Heart left ventricle (tissue), 16 donors: ENCODE results near the gene IFNA14. TPM values are rescaled to one million over a fixed set of nuclear protein-coding genes. Genes with fewer than 3 reads are reported as not detected.
A peak's percentile ranks its signal among the peaks of the same experiment; 100 is the strongest.
"Not testable (repeated sequence)": the region's sequence is repeated elsewhere in the genome, so short reads cannot be mapped to it uniquely, and the experiment has no call there.

Source experiments
- ATAC-seq, 4 donors: fragments of 200-7000 bp; cut with Tn5 transposase; one replicate each; pipeline ENCODE4 v1.9.1; 2020 to 2022; ENCODE audit warnings: moderate library complexity in 4 of 4, mild to moderate bottlenecking in 3 of 4, moderate number of reproducible peaks in 1 of 4
- DNase-seq, 5 donors: peaks; one replicate each; pipeline ENCODE4 v3.0.0-alpha.2; 2020
- H3K27ac ChIP-seq, 12 donors: fragments of 200-600 bp; sonication (generic) in 4 of 12; one replicate each; pipeline versions ENCODE4 v1.5.0 to v1.8.0; 2016 to 2022; ENCODE audit warnings: mild to moderate bottlenecking in 2 of 12
- H3K27me3 ChIP-seq, 9 donors: fragments of 200-600 bp; sonication (generic) in 2 of 9; one replicate each; pipeline versions ENCODE4 v1.5.1 to v1.8.0; 2016 to 2022; ENCODE audit warnings: mild to moderate bottlenecking in 3 of 9
- H3K36me3 ChIP-seq, 9 donors: fragments of 200-600 bp; sonication (generic) in 2 of 9; one replicate each; pipeline versions ENCODE4 v1.5.0 to v1.8.0; 2018 to 2022; ENCODE audit warnings: mild to moderate bottlenecking in 2 of 9
- H3K4me1 ChIP-seq, 12 donors: fragments of 200-600 bp; sonication (generic) in 4 of 12; one replicate each; pipeline versions ENCODE4 v1.5.0 to v1.8.0; 2016 to 2022; ENCODE audit warnings: mild to moderate bottlenecking in 3 of 12
- H3K4me3 ChIP-seq, 12 donors: fragments of 200-600 bp; sonication (generic) in 4 of 12; one replicate each; pipeline versions ENCODE4 v1.5.0 to v1.8.0; 2017 to 2022; ENCODE audit warnings: mild to moderate bottlenecking in 9 of 12, moderate library complexity in 4 of 12
- H3K9me3 ChIP-seq, 12 donors: fragments of 200-600 bp; sonication (generic) in 4 of 12; one replicate each; pipeline versions ENCODE4 v1.5.0 to v1.8.0; 2016 to 2022; ENCODE audit warnings: mild to moderate bottlenecking in 1 of 12
- CTCF ChIP-seq, 12 donors: fragments of 200-600 bp; sonication (generic) in 4 of 12; IDR thresholded peaks; one replicate each; pipeline versions ENCODE4 v1.5.0 to v1.8.0; 2018 to 2022; ENCODE audit warnings: antibody characterized with exemption in 12 of 12, mild to moderate bottlenecking in 5 of 12
- POLR2A ChIP-seq, 2 donors: fragments of 450-650 bp; IDR thresholded peaks; one replicate each; pipeline ENCODE4 v1.6.1; 2017; ENCODE audit warnings: antibody characterized with exemption in 2 of 2, mild to moderate bottlenecking in 2 of 2, moderate library complexity in 2 of 2
- WGBS, 4 donors: extraction: QIAGEN DNeasy Blood & Tissue Kit in 2 of 4; methylation state at CpG; one replicate each; pipeline versions ENCODE4 v1.1.5 to v1.1.7; 2013 to 2018; 5-methylcytosine and 5-hydroxymethylcytosine counted together
- intact Hi-C, 10 donors: fragments of 100-400 bp; cut with DNase I; formaldehyde crosslinking; loops; one replicate each; pipeline versions ENCODE4 v1.11.1 to v1.14.2; 2022
- polyA plus RNA-seq, 2 donors: library from polyadenylated mRNA; stranded (reverse); fragments of 200-250 nt; gene quantifications; one replicate each; pipeline ENCODE4 v1.2.3, GENCODE V29; 2013
- total RNA-seq, 9 donors: library from RNA; depleted of rRNA in 2 of 9; stranded (reverse); fragments of >200 nt in 2 of 9; fragmentation: NEBNext Ultra II Directional in 3 of 9; extraction: Animal tissue kit (Norgen Biotek cat#: 25700) in 3 of 9; gene quantifications; one replicate each; pipeline versions ENCODE4 v1.1.0 to v1.2.4, GENCODE V29; 2016 to 2023
- donor health status: ischemic (EF 13 %, LVEDD 7.1; RV severe dilation, severe dysfunction).
- donor health status: healthy with polysubstance abuse.
- donor health status: DM: no; HTN: yes; CAD: no.
- donor health status: DM: no; HTN: no; CAD: no.
- donor health status: ischemic (EF 25% LVEDD 6.9; RV normal size, moderate dysfunction).
- donor health status: ischemic (EF 25% LVEDD 5.7; RV mildly dilated, moderate dysfunction).
- donor health status: healthy.
- donor health status: DM: yes; HTN: yes; CAD: no.
- donor health status: ischemic (EF 35%, LVEDD 5.7; RV mildly dilated, moderate dysfunction).
- donor health status: nonischemic (EF 11% LVEDD 7.7; RV severe dilation, severe dysfunction).
- donor health status: DM: yes; HTN: yes; CAD: no.
- donor health status: PGD.
- donor health status: ischemic (EF 29% LVEDD 5.4; RV normal size, mild dysfunction).
- donor health status: nonischemic (EF 23%, LVEDD 6.1; RV moderate dilation, normal function).

IFNA14 gene
- total and polyA plus RNA-seq, 11 donors = not detected

- not testable (repeated sequence) for H3K9me3 ChIP-seq, H3K4me3 ChIP-seq, H3K36me3 ChIP-seq, H3K27ac ChIP-seq, H3K4me1 ChIP-seq
- DNase-seq (peak in 2 of 5 donors; percentile 37 to 42), ATAC-seq (peak in 3 of 4 donors; percentile 60 to 80 (median 63))
- intact Hi-C loops = loop anchor here in 2 of 10 donors (10.0 kb wide), 1 partner anchor 549 kb away; no protein-coding TSS in a partner anchor
- TF ChIP-seq CTCF (IDR thresholded peaks at IDR 0.05) = peak; percentile 7 to 62 (median 42)
- H3K27me3 ChIP-seq = peaks cover 0 to 11% (median 0%) of the 10 kb centered on the region in 9 donors
- 30 to 32% (median 31%) methylated on average over 8 of the region's 8 CpGs for WGBS, 4 donors
These were observed 4.1 kb downstream of the IFNA14 start for GRCh38 chr9:21235468-21236359.

GRCh38 chr9:21234153-21234687, 5.6 kb downstream of the IFNA14 start:
- Histone ChIP-seq H3K27ac (no peak overlapping the region), H3K36me3 (no peaks in the 10 kb centered on the region), H3K9me3 (no peaks in the 10 kb centered on the region), H3K4me1 (peaks cover 0 to 5% (median 0%) of the 10 kb centered on the region in 12 donors), H3K27me3 (no peaks in the 10 kb centered on the region), H3K4me3 (no peak overlapping the region)
- DNase-seq = peak in 1 of 5 donors; percentile 19
- intact Hi-C loops = loop anchor here in 2 of 10 donors (10.0 kb wide), 1 partner anchor 551 kb away; no protein-coding TSS in a partner anchor
- no peak for ATAC-seq
- WGBS, 4 donors = 66 to 95% (median 77%) methylated on average over 3 to 4 of the region's 4 CpGs
- TF ChIP-seq POLR2A (IDR thresholded peaks at IDR 0.05) = no peak
- no peak for TF ChIP-seq CTCF (IDR thresholded peaks at IDR 0.05)

- Histone ChIP-seq H3K27ac (no peak overlapping the region), H3K36me3 (no peaks in the 10 kb centered on the region), H3K4me3 (no peak overlapping the region), H3K4me1 (peaks cover 0 to 5% (median 0%) of the 10 kb centered on the region in 12 donors), H3K27me3 (no peaks in the 10 kb centered on the region), H3K9me3 (no peaks in the 10 kb centered on the region)
- WGBS, 4 donors = 76 to 90% (median 77%) methylated on average over 2 of the region's 2 CpGs; no CpG with 5 or more reads in 1 of the 4 donors
- DNase-seq (no peak), ATAC-seq (no peak)
- no peak for TF ChIP-seq CTCF (IDR thresholded peaks at IDR 0.05)
- no peak for TF ChIP-seq POLR2A (IDR thresholded peaks at IDR 0.05)
- intact Hi-C loops = loop anchor here in 2 of 10 donors (10.0 kb wide), 1 partner anchor 552 kb away; no protein-coding TSS in a partner anchor
These were observed 6.5 kb downstream of the IFNA14 start for GRCh38 chr9:21233258-21233657.

GRCh38 chr9:21228122-21228521, 11.7 kb downstream of the IFNA14 start, which contains the start of gene IFNA17:
TSS of gene IFNA17 (minus strand) at chr9:21228222. CDS start at chr9:21228173, 49 bp downstream.
- Histone ChIP-seq H3K27ac (no peak within 1 kb of the TSS), H3K4me3 (no peak within 1 kb of the TSS)
- no peak for ATAC-seq

GRCh38 chr9:21217211-21217610, 22.6 kb downstream of the IFNA14 start, which contains the start of gene IFNA16:
TSS of gene IFNA16 (minus strand) at chr9:21217311. CDS start at chr9:21217305, 6 bp downstream.
- ATAC-seq, H3K9me3 ChIP-seq: not testable (repeated sequence)
- WGBS, 4 donors = 73 to 88% (median 82%) methylated on average over 1 of the region's 1 CpG

More at GRCh38 chr9:21228122-21228521, 11.7 kb downstream of the IFNA14 start, which contains the start of gene IFNA17:
- no peak for TF ChIP-seq CTCF (IDR thresholded peaks at IDR 0.05)
- no peak for TF ChIP-seq POLR2A (IDR thresholded peaks at IDR 0.05)
- intact Hi-C loops = no loop called here
- Histone ChIP-seq H3K27me3 (no peaks in the 10 kb centered on the region), H3K4me1 (no peaks in the 10 kb centered on the region), H3K36me3 (no peaks in the 10 kb centered on the region), H3K9me3 (peaks cover 0 to 4% (median 0%) of the 10 kb centered on the region in 12 donors)
- WGBS, 4 donors = 56 to 78% (median 66%) methylated on average over 2 of the region's 2 CpGs
- DNase-seq = no peak

More at GRCh38 chr9:21217211-21217610, 22.6 kb downstream of the IFNA14 start, which contains the start of gene IFNA16:
- H3K4me1 ChIP-seq, H3K27me3 ChIP-seq, H3K27ac ChIP-seq, H3K4me3 ChIP-seq, DNase-seq, H3K36me3 ChIP-seq, intact Hi-C loops: not testable (repeated sequence)
